ENCODE results near the gene FBL.

FBL gene

DNA sequence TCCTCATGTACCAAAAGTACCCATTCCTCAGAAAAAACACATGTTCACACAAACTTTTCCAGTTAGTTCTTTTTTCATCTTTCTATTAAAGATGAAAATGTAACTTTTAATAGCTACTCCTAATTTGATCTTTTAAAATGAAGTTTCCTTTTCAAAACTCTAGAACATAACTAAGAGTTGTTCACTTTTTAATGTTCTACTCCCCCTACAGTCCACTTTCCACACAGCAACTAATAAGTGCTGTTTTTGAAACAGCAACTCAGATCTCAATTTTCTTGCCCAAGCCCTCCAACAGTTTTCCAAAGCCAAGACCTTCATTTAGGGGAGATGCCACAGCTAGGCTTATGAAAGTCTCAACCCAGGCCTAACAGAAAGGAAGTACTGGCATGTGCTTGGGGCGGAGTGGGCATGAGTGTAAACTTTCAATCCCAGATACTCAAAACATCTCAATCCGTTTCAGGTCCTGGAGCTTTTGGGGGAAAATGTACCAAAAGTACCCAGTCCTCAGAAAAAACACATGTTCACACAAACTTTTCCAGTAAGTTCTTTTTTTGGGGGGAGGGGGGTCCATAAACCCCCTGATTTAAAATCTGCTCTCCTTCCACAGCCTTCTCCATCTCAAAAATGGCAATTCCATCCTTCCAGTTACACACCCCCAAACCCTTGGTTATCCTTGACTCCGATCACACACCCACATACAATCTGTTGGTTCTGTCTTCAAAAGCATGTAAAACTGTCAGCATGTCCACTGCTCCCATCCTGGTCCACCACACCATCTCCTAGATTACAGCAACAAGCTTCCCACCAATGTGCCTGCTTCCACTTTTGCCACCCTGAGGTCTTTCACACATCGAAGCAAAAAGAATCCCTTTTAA is 2.0 kb downstream of the FBL start:
- in situ Hi-C loops (cut with MboI; ENCODE audit: low sequenced_read_pairs): no loop called here

DNA sequence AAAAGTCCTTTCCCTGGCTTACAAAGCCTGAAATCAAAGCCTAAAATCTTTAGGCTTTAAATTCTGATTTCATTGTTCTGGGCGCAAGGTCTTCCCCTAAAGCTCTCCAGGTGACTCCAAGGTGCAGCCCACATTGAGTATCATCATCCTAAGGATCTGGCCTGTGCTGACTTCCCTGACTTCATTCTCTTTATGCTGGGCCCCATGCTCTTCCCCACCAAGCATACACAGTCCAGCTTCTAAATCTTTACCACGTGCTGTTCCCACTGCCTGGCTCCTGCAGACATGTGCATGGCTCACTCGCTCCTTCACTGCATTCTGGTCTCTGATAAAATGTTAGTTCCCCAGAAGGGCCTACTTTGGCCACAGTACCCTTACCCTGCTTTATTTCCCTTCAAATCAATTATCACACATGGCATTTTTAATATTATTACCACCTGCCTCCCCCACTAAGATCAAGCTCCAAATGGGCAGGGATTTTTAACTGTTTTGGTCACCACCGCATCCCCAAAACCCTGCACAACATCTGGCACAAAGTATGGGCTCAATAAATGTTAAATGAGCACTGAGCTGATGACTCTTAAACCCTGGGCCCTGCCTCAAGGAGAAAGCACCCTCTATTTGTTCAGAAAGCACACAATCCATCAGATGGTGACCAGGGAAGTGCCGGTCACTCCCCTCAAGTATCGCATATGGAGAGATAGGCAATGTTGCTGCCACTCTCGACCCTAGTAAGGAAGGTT is 3.3 kb downstream of the FBL start:
- in situ Hi-C loops (cut with MboI; ENCODE audit: low sequenced_read_pairs): no loop called here

DNA sequence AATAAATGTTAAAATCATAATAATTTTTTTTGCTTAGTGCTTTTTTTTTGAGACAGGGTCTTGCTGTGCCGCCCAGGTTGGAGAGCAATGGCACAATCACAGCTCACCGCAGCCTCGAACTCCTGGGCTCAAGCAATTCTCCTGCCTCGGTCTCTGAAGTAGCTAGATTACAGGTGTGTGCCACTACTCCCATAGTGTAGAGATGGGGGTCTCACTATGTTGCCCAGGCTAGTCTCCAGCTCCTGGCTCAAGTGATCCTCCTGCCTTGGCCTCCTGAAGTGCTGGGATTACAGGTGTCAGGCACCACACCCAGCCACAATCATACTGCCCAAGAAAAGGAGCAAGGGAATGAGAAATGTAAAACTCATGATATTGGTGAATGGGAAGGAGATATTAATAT is 5.1 kb downstream of the FBL start:
- in situ Hi-C loops (cut with MboI; ENCODE audit: low sequenced_read_pairs): no loop called here

DNA sequence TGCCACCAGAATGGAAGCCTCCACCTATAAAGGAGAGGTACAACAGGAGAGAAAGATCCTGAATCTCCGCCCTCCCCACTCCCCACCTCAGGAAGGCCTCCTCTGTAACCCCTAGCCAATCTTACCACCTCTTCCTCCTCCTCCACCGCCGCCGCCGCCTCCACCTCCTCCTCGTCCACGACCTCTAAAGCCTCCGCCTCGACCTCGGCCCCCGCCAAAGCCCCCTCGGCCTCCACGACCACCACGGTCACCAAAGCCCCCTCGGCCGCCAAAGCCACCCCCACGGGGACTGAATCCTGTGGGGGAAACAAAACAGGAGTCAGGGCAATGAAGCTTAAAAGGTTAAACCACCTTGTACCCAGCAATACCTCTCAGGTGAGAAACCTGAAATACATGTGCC is 5.7 kb downstream of the FBL start:
- in situ Hi-C loops (cut with MboI; ENCODE audit: low sequenced_read_pairs): no loop called here

DNA sequence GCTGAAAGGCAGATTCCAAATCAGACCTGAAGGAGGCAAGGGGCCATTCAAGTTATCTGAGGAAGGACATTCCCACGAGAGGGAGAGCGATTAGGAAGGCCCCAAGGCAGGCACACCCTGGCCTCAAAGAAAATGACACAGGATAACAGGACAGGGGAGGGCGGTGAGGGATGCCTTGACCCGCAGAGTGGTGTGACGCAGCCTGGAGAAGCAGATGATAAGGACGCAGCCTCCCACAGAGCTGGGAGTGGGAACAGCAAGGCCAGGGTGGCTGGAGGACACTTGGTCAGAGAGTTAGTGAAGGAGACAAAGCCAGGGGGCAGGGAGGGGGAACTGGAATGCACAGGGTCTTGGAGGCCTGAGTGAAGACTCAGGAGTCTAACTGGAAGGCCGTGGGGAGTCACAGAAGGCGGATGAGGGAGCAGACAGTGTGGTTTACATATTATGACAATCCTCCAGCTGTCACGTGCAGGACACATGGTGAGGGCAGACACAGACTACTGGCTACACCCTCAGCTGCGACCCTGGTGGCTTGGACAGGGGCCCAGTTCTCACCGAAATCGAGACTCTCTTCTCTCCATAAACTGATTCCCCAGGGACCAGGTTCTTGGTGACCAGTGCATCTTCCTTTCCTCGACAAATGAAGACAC is 6.4 kb downstream of the FBL start:
- in situ Hi-C loops (cut with MboI; ENCODE audit: low sequenced_read_pairs): no loop called here

DNA sequence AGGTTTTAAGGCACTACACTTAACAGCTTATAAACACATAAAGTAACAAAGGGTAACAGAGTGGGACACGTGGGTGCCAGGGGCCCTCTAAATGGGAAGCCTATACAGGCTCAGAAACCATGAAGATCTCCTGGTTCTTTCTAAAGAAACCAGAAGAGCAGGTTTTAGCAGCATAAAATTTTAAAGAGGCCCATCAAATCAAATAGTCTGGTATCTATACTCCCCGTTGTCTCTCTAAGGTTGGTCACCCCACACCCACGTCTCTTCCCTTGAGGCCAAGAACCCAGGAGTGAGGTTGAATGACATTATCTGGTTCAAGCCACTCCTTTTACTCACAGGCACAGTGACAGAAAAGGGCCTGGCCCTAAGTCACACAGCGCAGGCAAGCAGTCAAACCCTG is 7.6 kb downstream of the FBL start:
- in situ Hi-C loops (cut with MboI; ENCODE audit: low sequenced_read_pairs): no loop called here

DNA sequence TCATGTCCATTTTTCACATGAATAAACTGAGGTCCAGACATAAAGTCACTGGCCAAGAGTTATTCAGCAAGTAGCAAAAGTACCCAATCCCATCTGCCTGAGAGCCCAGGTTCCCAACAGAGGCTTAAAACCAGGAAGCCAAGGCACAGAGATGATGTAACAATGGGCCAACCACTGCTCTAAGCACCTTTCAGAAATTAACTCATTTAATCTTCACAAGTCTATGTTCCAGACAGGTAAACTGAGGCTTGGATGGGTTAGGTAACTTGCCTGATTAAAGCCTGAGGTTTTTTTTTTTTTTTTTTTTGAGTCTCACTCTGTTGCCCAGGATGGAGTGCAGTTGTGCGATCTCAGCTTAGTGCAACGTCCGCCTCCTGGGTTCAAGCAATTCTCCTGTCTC is 8.2 kb downstream of the FBL start:
- in situ Hi-C loops (cut with MboI; ENCODE audit: low sequenced_read_pairs): no loop called here

DNA sequence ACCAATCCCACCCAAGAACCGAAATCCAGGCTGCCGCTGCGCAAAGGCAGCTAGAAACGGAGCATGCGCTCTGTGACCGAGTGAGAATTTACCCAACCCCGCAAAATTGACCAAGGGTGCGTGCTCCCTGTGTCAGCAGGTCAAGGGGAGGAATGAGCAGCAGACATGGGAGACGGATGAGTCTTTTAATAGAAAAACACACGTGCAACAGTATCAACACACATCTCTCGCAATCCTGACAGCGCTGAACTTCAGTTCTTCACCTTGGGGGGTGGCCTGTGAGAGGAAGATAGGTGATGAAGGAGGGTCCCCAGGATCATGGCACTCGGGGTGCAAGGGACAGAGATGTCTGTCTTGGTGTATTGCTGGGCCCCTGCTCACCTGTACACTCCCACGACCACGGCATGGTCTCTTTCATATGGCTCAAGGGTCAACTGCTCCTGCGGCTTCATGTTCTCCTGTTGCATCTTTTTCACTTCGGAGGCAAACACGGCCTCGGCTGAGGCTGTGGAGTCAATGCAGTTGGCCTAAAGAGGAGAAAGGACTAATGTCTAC is 11.8 kb downstream of the FBL start:
- in situ Hi-C loops (cut with MboI; ENCODE audit: low sequenced_read_pairs): no loop called here

DNA sequence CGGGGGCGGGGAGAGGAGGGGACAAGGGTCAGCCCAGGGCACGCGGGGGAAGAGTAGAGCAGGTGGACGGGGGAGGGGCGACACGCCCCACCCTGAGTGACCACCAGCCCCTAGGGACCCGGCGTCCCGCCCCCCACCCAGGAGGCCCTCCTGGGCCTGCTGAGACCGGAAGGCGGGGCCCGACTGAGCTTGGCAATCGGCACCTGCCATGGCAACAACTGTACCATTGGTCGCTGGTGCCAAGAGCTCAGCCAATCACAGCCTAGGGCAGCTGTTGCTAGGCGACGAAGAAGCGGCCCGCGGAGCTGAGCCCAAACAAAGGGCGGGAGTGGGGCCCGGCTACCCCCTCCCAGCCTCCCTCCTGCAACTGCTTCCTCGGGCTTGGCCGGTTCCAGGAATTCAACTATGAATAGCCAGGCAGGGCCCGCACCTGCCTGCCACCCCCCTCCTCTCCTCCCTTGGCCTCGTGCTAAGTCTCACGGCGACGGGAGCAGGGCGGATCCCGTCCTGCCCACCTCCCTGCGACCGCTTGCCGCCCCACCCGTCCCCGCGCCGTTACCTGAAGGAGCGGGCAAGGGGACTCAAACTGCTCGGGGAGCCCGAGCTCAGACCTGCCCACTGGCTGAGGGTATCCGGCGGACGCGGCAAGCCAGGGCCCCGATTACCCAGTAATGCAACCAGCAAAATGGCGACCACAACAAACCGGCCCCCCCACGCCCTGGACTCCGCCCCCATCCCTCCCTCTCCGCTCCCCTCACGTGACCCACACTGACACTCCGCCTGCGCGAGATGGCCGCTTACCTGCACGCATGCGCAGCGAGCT is 12.5 kb downstream of the FBL start, which contains the start of gene DYRK1B:
DYRK1B (minus strand) TSS at position 699 of the 823 bp plus-strand sequence. CDS start 2,295 bp downstream, outside the sequence.
- in situ Hi-C loops (cut with MboI; ENCODE audit: low sequenced_read_pairs): no loop called here

DNA sequence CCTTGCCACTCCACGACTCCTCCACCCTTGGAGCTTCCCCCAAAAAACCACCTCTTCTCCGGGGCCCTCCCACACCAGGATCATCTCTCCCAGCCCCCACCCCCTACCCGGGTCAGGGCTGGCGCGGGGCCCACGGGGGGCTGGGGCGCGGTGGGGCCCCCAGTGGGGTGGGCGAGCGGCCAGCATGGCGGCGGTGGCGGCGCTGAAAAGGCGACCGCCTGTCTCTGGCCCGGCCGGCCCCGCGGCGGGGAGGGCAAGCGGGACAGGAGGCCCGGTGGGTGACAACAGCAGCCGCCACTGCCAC is 13.1 kb downstream of the FBL start:
- in situ Hi-C loops (cut with MboI; ENCODE audit: low sequenced_read_pairs): no loop called here

DNA sequence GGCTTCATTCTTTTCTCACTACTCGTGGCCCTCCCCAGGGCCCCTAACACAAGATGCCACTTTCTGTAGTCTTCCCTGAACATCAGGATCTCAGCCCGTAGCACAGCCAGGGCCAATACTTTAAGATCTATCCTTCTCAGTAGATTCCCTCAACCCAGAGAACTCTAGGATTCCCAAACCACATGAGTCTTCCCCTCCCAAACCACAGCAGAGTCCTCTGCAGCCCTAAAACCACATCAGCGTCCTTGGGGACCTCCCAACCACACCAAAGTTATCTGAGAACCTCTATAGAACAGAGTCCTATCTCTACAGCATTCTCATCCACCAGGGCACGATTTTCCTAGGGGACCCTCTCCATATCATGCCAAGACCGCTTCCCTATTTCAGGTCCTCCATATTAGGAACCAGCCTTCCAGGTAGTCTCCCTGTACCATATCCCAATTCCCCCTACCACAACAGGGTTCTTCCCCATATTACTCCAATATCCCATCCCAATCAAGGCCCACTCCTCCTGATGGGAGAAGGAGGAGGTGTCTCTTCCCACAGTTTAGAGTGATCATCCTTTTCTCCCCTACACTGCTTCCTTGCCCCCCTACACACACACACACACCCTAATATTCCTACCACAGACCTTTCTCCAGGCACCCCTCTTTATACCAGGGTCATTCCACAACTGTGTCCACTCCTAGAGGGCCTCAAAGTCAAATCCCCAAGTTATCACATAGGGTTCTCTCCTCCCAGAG is 13.7 kb downstream of the FBL start:
- in situ Hi-C loops (cut with MboI; ENCODE audit: low sequenced_read_pairs): no loop called here

DNA sequence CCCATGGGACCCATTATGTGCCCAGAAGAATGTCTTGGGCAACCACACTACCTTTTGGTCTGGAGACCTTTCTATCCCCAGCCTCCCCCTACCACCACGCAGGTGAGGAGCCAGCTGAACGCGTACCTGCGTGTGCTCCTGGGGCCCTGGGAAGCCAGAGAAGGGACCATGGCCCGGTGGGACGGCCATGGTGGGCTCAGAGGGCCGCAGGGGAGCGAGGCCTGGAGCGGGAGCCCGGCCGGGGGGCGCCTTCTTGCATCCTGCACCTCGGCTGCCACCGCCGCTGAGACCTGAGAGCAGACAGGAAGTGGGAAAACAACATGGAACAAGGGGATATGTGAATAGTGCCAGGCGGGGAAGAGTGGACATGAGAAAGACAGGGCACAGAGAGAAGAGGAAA is 14.5 kb downstream of the FBL start:
- in situ Hi-C loops (cut with MboI; ENCODE audit: low sequenced_read_pairs): no loop called here

DNA sequence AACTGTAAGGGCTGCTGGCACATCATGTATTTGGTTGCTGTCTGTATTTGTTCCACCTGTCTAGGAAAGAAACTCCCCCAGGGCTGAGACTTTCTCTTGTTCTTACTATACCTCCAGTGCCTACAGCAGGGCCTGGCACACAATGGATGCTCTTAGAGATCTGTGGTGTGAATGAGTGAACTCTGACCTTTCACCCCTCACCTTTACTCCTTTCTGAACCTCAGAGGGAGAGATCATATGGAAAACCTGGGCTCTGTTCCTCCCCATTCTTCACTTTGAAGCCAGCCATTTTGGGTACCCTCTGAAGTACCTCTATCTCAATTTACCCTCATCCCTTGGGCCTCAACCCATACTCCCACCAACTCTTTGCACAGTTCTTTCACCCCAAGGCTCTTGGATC is 15.3 kb downstream of the FBL start:
- in situ Hi-C loops (cut with MboI; ENCODE audit: low sequenced_read_pairs): no loop called here

DNA sequence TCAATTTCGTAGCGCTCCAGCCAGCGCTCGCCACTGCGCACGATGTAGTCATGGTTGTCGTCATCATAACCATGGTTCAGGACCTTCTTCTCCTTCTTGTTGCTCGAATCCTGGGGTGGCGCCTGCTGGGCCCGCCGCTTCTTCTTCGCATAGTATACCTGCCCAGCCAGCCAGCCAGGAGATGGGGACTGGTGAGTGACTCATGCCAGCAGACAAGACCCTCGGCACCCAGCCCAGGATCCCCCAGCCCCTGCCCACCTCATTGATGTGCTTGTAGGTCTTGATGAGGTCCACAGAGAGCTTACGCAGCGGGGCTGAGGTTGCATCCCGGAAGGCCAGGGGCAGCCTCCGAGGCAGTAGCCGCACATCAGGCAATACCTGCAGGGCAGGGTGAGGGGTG is 15.8 kb downstream of the FBL start:
- in situ Hi-C loops (cut with MboI; ENCODE audit: low sequenced_read_pairs): no loop called here

DNA sequence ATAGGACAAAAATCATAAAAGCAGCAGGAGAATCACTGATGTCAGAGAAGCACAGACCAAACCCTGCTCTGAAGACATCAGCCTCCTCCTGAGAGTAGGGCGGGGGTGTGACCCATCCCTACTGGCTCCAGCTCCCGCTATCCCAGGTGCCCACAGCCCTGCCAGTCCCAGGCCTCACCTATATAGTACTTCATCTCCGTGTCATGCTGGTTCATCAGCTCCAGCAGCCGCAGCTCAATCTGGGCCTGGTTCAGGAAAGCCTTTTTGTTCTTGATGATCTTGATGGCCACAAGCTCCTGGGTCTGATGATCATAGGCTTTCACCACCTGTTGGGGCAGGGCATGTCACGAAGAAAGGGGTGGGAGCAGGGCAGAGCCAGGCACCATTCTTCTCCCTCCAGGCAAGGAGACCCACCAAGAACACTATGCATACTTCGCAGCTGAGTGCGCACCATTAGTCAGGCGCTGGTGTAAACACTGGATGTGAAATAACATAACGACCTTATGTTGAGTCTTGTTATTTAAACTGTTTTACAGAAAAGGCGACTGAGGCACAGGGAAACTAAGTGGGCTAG is 16.4 kb downstream of the FBL start:
- in situ Hi-C loops (cut with MboI; ENCODE audit: low sequenced_read_pairs): no loop called here

DNA sequence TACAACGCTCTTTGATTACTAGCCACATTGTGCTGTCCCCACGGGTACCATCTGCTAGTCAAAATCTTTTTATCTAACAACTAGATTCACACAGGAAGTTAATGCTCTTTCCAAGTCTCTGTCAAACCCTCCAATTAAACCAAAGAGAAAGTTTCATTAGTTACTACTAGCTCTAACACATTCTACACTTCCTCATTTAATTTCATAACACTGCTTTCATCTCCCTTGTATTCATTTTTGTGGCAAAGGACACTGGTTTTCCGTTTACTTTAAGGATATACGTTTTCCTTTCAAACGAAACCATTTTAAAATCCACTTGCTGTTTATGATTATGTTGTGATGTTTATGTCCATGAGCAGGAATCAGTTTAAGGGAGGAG is 17.5 kb downstream of the FBL start:
- in situ Hi-C loops (cut with MboI; ENCODE audit: low sequenced_read_pairs): no loop called here

DNA sequence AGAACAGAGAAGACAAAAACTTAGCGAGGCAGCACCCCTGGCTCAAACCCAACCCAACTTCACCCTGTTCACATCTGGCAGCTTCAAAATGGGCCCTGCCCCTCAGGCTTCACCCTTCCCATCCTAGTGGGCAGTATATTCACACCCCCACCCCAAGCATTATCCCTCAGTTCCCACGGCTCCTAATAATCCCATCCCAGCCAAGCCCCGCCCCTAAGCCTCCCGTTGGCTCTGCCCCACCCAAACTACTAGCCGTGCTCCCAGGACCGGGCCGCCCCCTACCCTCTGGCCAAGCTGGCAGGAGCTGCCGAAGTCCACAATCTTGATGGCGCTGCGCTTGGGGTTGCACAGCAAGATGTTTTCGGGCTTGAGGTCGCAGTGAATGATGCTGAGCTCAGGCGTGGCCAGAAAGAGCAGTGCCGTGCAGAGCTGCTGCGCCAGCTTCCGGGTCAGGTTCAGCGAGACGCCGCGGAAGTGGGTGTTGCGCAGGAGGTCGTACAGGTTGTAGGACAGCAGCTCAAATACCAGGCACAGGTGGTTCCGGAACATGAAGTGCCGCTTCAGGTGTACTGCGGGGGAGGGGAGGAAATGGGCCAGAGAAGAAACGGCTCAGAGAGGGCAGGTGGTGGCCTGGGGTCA is 18.0 kb downstream of the FBL start:
- in situ Hi-C loops (cut with MboI; ENCODE audit: low sequenced_read_pairs): no loop called here

DNA sequence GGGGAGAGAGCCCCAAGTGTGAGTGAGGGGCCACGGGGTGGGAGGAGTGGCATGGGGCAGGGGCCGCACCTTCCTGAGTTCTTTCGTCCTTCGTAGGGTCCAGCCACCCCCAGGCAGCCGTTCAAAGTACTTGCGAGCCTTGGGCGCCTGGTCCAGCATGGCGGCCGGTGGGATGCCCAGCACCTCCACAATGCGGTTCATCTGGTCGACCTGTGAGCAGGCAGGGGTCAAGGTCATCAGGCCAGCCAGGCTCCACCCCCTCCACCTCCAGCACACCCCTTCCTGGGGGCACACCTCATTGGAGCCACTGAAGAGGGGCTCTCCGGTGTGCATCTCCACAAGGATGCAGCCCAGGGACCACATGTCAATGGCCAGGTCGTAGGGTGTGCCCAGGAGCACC is 19.0 kb downstream of the FBL start:
- in situ Hi-C loops (cut with MboI; ENCODE audit: low sequenced_read_pairs): no loop called here

DNA sequence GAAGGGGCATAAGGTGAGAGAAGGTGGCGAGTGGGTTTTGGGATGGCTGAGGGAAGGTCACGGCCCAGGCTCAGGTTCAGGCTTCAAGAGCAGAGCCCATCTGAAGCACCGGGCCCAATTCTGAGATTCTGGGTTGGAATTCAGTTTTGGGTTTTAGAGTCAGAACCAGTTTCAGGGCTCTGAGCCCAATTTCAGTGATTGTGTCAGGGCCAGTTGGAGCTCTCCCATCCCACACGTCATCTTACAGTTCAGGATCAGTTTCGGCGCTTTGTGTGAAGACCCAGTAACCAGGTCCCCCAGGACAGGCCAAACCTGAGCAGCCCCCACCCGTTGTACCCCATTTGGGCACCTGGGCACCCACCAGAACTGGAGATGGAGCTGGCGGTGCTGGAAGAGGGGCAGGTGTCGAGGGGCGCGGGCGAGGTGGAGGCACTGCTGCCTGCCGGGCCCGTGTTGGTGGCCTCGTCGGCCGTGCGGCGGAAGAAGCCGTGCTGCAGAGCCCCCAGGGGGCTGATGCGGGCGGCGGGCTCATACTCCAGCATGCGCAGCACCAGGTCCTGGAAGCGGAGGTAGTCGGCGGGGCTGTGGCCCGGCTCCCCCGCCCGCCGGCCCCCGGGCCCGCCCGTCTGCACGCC is 19.8 kb downstream of the FBL start:
- in situ Hi-C loops (cut with MboI; ENCODE audit: low sequenced_read_pairs): no loop called here

Measured in HL-60/S4 treated with phorbol 12-myristate 13-acetate at 8.2 ng/mL for 4 days and 3 days (cell line).